SK-N-SH treated with all-trans-retinoic acid at 6 μM for 48 hours (cell line): ENCODE measurements around the gene RGL1.

Experiments used
- BACH2 ChIP-seq: fragments of 250-450 bp; sonication (Bioruptor Pico); IDR thresholded peaks from 2 replicates; pipeline ENCODE4 v1.9.0; 2021; ENCODE audit warnings: mild to moderate bottlenecking, borderline replicate concordance
- RARB ChIP-seq: fragments of 250-450 bp; sonication (Bioruptor Pico); IDR thresholded peaks from 2 replicates; pipeline ENCODE4 v1.8.0; 2021; ENCODE audit warnings: mild to moderate bottlenecking, moderate library complexity
- TCF4 ChIP-seq: fragments of 250-450 bp; sonication (Bioruptor Pico); IDR thresholded peaks from 2 replicates; pipeline ENCODE4 v1.8.0; 2021; ENCODE audit warnings: mild to moderate bottlenecking, moderate library complexity, borderline replicate concordance
- TOX ChIP-seq: fragments of 250-450 bp; sonication (Bioruptor Pico); IDR thresholded peaks from 2 replicates; pipeline ENCODE4 v1.8.0; 2021; ENCODE audit warnings: mild to moderate bottlenecking, moderate library complexity, borderline replicate concordance
- ZFP3 ChIP-seq: fragments of 250-450 bp; sonication (Bioruptor Pico); IDR thresholded peaks from 2 replicates; pipeline ENCODE4 v1.5.0; 2020; ENCODE audit warnings: mild to moderate bottlenecking, moderate library complexity
- ZFP30 ChIP-seq: fragments of 450-650 bp; formaldehyde crosslinking; IDR thresholded peaks from 2 replicates; pipeline ENCODE4 v1.5.0; 2022; ENCODE audit warnings: mild to moderate bottlenecking, moderate library complexity
- TF ChIP-seq, protein P1 (sequence below): fragments of 250-450 bp; sonication (Bioruptor Pico); IDR thresholded peaks from 2 replicates; pipeline ENCODE4 v1.5.1; 2020; ENCODE audit warnings: low read depth, mild to moderate bottlenecking, moderate library complexity
- TF ChIP-seq, protein P2 (sequence below): fragments of 250-450 bp; sonication (Bioruptor Pico); IDR thresholded peaks from 2 replicates; pipeline ENCODE4 v1.8.0; 2020; ENCODE audit warnings: mild to moderate bottlenecking, moderate library complexity, borderline replicate concordance
- TF ChIP-seq, protein P3 (sequence below): fragments of 250-450 bp; sonication (Bioruptor Pico); IDR thresholded peaks from 2 replicates; pipeline ENCODE4 v1.5.0; 2020; ENCODE audit warnings: mild to moderate bottlenecking, moderate library complexity

DNA sequence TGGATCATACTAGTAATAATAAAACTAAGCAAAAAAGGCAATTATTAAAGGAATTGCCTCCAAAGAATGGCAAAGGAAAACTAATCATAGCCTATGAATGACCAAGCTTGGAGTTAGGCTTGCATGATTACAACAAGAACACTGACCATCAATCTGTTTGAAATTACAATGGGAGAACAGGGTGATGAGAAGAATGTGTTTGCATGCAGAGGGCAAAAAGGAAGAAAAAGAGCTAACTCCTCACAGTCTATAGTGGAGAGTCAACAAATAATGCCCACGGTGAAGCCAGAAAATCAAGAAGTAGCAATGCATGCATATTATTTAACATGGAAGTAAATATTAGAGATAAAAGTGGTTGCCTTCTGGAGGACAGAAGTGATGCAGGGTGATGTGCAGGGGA, 160.8 kb downstream of the RGL1 start:
- TF ChIP-seq BACH2 (CRISPR knock-in tag): no peak
- no peak for TF ChIP-seq RARB
- TF ChIP-seq, protein P1, sequence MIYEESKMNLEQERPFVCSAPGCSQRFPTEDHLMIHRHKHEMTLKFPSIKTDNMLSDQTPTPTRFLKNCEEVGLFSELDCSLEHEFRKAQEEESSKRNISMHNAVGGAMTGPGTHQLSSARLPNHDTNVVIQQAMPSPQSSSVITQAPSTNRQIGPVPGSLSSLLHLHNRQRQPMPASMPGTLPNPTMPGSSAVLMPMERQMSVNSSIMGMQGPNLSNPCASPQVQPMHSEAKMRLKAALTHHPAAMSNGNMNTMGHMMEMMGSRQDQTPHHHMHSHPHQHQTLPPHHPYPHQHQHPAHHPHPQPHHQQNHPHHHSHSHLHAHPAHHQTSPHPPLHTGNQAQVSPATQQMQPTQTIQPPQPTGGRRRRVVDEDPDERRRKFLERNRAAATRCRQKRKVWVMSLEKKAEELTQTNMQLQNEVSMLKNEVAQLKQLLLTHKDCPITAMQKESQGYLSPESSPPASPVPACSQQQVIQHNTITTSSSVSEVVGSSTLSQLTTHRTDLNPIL: no peak
- TF ChIP-seq, protein P2, sequence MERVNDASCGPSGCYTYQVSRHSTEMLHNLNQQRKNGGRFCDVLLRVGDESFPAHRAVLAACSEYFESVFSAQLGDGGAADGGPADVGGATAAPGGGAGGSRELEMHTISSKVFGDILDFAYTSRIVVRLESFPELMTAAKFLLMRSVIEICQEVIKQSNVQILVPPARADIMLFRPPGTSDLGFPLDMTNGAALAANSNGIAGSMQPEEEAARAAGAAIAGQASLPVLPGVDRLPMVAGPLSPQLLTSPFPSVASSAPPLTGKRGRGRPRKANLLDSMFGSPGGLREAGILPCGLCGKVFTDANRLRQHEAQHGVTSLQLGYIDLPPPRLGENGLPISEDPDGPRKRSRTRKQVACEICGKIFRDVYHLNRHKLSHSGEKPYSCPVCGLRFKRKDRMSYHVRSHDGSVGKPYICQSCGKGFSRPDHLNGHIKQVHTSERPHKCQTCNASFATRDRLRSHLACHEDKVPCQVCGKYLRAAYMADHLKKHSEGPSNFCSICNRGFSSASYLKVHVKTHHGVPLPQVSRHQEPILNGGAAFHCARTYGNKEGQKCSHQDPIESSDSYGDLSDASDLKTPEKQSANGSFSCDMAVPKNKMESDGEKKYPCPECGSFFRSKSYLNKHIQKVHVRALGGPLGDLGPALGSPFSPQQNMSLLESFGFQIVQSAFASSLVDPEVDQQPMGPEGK: no peak
- no peak for TF ChIP-seq TOX (CRISPR knock-in tag)
- TF ChIP-seq, protein P3, sequence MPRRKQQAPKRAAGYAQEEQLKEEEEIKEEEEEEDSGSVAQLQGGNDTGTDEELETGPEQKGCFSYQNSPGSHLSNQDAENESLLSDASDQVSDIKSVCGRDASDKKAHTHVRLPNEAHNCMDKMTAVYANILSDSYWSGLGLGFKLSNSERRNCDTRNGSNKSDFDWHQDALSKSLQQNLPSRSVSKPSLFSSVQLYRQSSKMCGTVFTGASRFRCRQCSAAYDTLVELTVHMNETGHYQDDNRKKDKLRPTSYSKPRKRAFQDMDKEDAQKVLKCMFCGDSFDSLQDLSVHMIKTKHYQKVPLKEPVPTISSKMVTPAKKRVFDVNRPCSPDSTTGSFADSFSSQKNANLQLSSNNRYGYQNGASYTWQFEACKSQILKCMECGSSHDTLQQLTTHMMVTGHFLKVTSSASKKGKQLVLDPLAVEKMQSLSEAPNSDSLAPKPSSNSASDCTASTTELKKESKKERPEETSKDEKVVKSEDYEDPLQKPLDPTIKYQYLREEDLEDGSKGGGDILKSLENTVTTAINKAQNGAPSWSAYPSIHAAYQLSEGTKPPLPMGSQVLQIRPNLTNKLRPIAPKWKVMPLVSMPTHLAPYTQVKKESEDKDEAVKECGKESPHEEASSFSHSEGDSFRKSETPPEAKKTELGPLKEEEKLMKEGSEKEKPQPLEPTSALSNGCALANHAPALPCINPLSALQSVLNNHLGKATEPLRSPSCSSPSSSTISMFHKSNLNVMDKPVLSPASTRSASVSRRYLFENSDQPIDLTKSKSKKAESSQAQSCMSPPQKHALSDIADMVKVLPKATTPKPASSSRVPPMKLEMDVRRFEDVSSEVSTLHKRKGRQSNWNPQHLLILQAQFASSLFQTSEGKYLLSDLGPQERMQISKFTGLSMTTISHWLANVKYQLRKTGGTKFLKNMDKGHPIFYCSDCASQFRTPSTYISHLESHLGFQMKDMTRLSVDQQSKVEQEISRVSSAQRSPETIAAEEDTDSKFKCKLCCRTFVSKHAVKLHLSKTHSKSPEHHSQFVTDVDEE (CRISPR knock-in tag): no peak
- no peak for TF ChIP-seq ZFP3 (CRISPR knock-in tag)
- no peak for TF ChIP-seq ZFP30 (CRISPR knock-in tag)
- no peak for TF ChIP-seq TCF4 (CRISPR knock-in tag)
